ENCODE results near the gene C10orf71.

Gene C10orf71

GRCh38 chr10:49302088-49302487 is 3.1 kb downstream of the C10orf71 start:
- Mint-ChIP-seq H3K36me3 (ENCODE audit: low read depth) (no peaks in the 10 kb centered on the region), H3K4me3 (no peak overlapping the region), H3K27me3 (ENCODE audit: low read depth, poor library complexity) (peaks cover 9% of the 10 kb centered on the region)

GRCh38 chr10:49303711-49304110 is 4.7 kb downstream of the C10orf71 start:
- Mint-ChIP-seq H3K4me3 (no peak overlapping the region), H3K4me1 (peaks cover 32% of the 10 kb centered on the region), H3K9me3 (no peaks in the 10 kb centered on the region), H3K27ac (no peak overlapping the region), H3K36me3 (ENCODE audit: low read depth) (no peaks in the 10 kb centered on the region), H3K27me3 (ENCODE audit: low read depth, poor library complexity) (peaks cover 9% of the 10 kb centered on the region)
- TF ChIP-seq, protein P1, sequence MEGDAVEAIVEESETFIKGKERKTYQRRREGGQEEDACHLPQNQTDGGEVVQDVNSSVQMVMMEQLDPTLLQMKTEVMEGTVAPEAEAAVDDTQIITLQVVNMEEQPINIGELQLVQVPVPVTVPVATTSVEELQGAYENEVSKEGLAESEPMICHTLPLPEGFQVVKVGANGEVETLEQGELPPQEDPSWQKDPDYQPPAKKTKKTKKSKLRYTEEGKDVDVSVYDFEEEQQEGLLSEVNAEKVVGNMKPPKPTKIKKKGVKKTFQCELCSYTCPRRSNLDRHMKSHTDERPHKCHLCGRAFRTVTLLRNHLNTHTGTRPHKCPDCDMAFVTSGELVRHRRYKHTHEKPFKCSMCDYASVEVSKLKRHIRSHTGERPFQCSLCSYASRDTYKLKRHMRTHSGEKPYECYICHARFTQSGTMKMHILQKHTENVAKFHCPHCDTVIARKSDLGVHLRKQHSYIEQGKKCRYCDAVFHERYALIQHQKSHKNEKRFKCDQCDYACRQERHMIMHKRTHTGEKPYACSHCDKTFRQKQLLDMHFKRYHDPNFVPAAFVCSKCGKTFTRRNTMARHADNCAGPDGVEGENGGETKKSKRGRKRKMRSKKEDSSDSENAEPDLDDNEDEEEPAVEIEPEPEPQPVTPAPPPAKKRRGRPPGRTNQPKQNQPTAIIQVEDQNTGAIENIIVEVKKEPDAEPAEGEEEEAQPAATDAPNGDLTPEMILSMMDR (IDR thresholded peaks at IDR 0.05) = no peak
- DNase-seq = no peak

More at GRCh38 chr10:49302088-49302487, 3.1 kb downstream of the C10orf71 start:
- no peak for DNase-seq
- no peak overlapping the region for H3K27ac Mint-ChIP-seq
- peaks cover 49% of the 10 kb centered on the region for H3K4me1 Mint-ChIP-seq
- no peaks in the 10 kb centered on the region for H3K9me3 Mint-ChIP-seq
- TF ChIP-seq, protein P1 (IDR thresholded peaks at IDR 0.05) = no peak

- Mint-ChIP-seq H3K4me3 (no peak overlapping the region), H3K9me3 (no peaks in the 10 kb centered on the region), H3K27me3 (ENCODE audit: low read depth, poor library complexity) (peaks cover 9% of the 10 kb centered on the region), H3K36me3 (ENCODE audit: low read depth) (no peaks in the 10 kb centered on the region), H3K27ac (no peak overlapping the region), H3K4me1 (peaks cover 28% of the 10 kb centered on the region)
- TF ChIP-seq, protein P1 (IDR thresholded peaks at IDR 0.05) = no peak
- no peak for DNase-seq
Observed at GRCh38 chr10:49304137-49304536, 5.2 kb downstream of the C10orf71 start.

DNA sequence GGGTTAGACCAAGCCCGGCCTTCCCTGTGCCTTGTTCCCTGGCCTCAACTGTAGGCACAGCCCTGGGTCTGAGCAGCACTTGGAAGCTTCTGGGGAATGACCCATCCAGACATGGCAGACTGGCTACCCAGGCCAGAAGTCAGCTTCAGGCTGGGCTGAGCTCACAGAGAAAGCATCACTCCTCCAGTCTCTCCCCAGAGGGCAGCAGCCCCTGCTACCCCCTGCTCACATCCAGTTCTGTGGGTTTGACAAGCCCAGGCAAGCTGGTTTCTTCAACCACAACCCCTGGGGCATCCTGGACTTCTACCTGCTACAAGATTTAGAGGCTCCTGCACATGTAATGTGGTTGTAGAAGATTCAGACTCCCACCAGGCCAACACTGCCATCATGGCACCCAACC is 9.0 kb downstream of the C10orf71 start:
- Mint-ChIP-seq H3K4me3 (no peak overlapping the region), H3K4me1 (peaks cover 4% of the 10 kb centered on the region), H3K36me3 (ENCODE audit: low read depth) (no peaks in the 10 kb centered on the region), H3K27me3 (ENCODE audit: low read depth, poor library complexity) (peaks cover 18% of the 10 kb centered on the region), H3K9me3 (no peaks in the 10 kb centered on the region), H3K27ac (no peak overlapping the region)
- TF ChIP-seq, protein P1 (IDR thresholded peaks at IDR 0.05) = no peak
- DNase-seq = no peak

DNA sequence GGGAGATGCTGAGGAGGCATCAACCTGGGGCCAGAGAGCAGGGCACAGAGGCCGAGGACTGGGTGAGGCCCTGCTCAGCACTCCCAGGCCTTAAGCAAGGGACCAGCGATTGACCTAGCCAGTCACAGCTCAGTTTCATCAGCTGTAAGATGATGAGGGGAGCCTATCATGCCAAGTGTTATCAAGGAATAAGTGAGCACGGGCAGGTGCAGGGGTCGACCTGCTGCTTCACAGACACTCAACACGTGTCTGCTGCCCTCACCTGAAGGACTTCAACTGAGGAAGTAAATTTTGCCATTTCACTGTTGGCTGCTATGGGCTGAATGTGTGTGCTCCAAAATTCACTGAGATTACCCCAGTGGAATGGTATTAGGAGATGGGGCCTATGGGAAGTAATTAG is 9.9 kb downstream of the C10orf71 start:
- H3K4me1 Mint-ChIP-seq = no peaks in the 10 kb centered on the region
- DNase-seq = no peak
- no peaks in the 10 kb centered on the region for H3K9me3 Mint-ChIP-seq
- TF ChIP-seq, protein P1 (IDR thresholded peaks at IDR 0.05) = no peak
- H3K27me3 Mint-ChIP-seq (ENCODE audit: low read depth, poor library complexity) = peaks cover 28% of the 10 kb centered on the region
- no peak overlapping the region for H3K4me3 Mint-ChIP-seq
- no peaks in the 10 kb centered on the region for H3K36me3 Mint-ChIP-seq (ENCODE audit: low read depth)
- no peak overlapping the region for H3K27ac Mint-ChIP-seq

GRCh38 chr10:49309691-49310411 is 10.9 kb downstream of the C10orf71 start:
- Mint-ChIP-seq H3K4me1 (no peaks in the 10 kb centered on the region), H3K9me3 (no peaks in the 10 kb centered on the region), H3K27ac (peak overlapping the region; percentile 34), H3K36me3 (ENCODE audit: low read depth) (no peaks in the 10 kb centered on the region), H3K4me3 (no peak overlapping the region), H3K27me3 (ENCODE audit: low read depth, poor library complexity) (peaks cover 25% of the 10 kb centered on the region)
- TF ChIP-seq, protein P1 (IDR thresholded peaks at IDR 0.05) = no peak
- no peak for DNase-seq
